ENCODE measurements around the gene RNASE8.

Gene RNASE8

GRCh38 chr14:21026988-21027315 lies 30.7 kb upstream of the RNASE8 start:
- H3K27me3 ChIP-seq = no peaks in the 10 kb centered on the region
- DNase-seq = no peak

GRCh38 chr14:21029917-21030316 lies 27.7 kb upstream of the RNASE8 start, which contains the start of gene TPPP2:
Gene TPPP2, plus strand, starts transcription at chr14:21030217. Its CDS starts 365 bp downstream, at chr14:21030582.
- TF ChIP-seq, protein P1, sequence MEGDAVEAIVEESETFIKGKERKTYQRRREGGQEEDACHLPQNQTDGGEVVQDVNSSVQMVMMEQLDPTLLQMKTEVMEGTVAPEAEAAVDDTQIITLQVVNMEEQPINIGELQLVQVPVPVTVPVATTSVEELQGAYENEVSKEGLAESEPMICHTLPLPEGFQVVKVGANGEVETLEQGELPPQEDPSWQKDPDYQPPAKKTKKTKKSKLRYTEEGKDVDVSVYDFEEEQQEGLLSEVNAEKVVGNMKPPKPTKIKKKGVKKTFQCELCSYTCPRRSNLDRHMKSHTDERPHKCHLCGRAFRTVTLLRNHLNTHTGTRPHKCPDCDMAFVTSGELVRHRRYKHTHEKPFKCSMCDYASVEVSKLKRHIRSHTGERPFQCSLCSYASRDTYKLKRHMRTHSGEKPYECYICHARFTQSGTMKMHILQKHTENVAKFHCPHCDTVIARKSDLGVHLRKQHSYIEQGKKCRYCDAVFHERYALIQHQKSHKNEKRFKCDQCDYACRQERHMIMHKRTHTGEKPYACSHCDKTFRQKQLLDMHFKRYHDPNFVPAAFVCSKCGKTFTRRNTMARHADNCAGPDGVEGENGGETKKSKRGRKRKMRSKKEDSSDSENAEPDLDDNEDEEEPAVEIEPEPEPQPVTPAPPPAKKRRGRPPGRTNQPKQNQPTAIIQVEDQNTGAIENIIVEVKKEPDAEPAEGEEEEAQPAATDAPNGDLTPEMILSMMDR (IDR thresholded peaks at IDR 0.05; ENCODE audit: low read depth, low read length) = no peak
- no peaks in the 10 kb centered on the region for H3K4me1 ChIP-seq
- H3K9me3 ChIP-seq = no peaks in the 10 kb centered on the region
- no peak within 1 kb of the TSS for H3K4me3 ChIP-seq (ENCODE audit: low read depth, low read length)
- H3K36me3 ChIP-seq = no peaks in the 10 kb centered on the region
- no peak for DNase-seq
- H3K27me3 ChIP-seq = no peaks in the 10 kb centered on the region

More at GRCh38 chr14:21026988-21027315, 30.7 kb upstream of the RNASE8 start:
- Histone ChIP-seq H3K36me3 (no peaks in the 10 kb centered on the region), H3K9me3 (no peaks in the 10 kb centered on the region), H3K4me1 (no peaks in the 10 kb centered on the region), H3K4me3 (ENCODE audit: low read depth, low read length) (no peak overlapping the region)
- TF ChIP-seq, protein P1 (IDR thresholded peaks at IDR 0.05; ENCODE audit: low read depth, low read length) = no peak

DNA sequence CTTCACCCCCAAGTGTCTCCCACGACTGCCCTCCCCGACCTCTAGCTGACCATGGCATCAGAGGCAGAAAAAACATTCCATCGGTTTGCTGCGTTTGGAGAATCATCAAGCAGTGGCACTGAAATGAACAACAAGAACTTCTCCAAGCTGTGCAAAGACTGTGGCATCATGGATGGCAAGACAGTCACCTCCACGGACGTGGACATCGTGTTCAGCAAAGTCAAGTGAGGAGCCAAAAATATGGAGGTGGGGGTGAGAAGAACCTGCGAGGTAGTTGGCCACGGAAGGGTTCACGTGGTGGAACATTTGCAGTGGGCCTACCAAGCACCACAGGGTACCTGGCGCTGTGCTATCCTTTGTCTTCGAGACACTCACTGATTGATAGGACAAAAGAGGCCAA lies 27.1 kb upstream of the RNASE8 start:
- no peak for DNase-seq
- Histone ChIP-seq H3K27me3 (no peaks in the 10 kb centered on the region), H3K4me1 (no peaks in the 10 kb centered on the region), H3K4me3 (ENCODE audit: low read depth, low read length) (no peak overlapping the region), H3K9me3 (no peaks in the 10 kb centered on the region), H3K36me3 (no peaks in the 10 kb centered on the region)
- TF ChIP-seq, protein P1 (IDR thresholded peaks at IDR 0.05; ENCODE audit: low read depth, low read length) = no peak

- TF ChIP-seq, protein P1 (IDR thresholded peaks at IDR 0.05; ENCODE audit: low read depth, low read length) = no peak
- H3K27me3 ChIP-seq = no peaks in the 10 kb centered on the region
- DNase-seq = no peak
- no peaks in the 10 kb centered on the region for H3K36me3 ChIP-seq
- no peak overlapping the region for H3K4me3 ChIP-seq (ENCODE audit: low read depth, low read length)
- no peaks in the 10 kb centered on the region for H3K9me3 ChIP-seq
- H3K4me1 ChIP-seq = no peaks in the 10 kb centered on the region
Measured at GRCh38 chr14:21032326-21033132, 25.1 kb upstream of the RNASE8 start.

GRCh38 chr14:21033133-21033698 lies 24.4 kb upstream of the RNASE8 start:
- Histone ChIP-seq H3K9me3 (no peaks in the 10 kb centered on the region), H3K4me1 (no peaks in the 10 kb centered on the region), H3K36me3 (no peaks in the 10 kb centered on the region), H3K4me3 (ENCODE audit: low read depth, low read length) (no peak overlapping the region), H3K27me3 (no peaks in the 10 kb centered on the region)
- no peak for DNase-seq
- TF ChIP-seq, protein P1 (IDR thresholded peaks at IDR 0.05; ENCODE audit: low read depth, low read length) = no peak

GRCh38 chr14:21034707-21035106 lies 22.9 kb upstream of the RNASE8 start, which contains the start of gene RNASE13:
Gene RNASE13, minus strand, starts transcription at chr14:21034807. Its CDS starts 519 bp downstream, at chr14:21034288.
- no peaks in the 10 kb centered on the region for H3K27me3 ChIP-seq
- H3K4me1 ChIP-seq = no peaks in the 10 kb centered on the region; the same call in 1 of the 2 replicates
- no peak within 1 kb of the TSS for H3K4me3 ChIP-seq (ENCODE audit: low read depth, low read length)
- H3K9me3 ChIP-seq = no peaks in the 10 kb centered on the region
- H3K36me3 ChIP-seq = no peaks in the 10 kb centered on the region
- TF ChIP-seq, protein P1 (IDR thresholded peaks at IDR 0.05; ENCODE audit: low read depth, low read length) = no peak
- DNase-seq = no peak
